ENCODE results near the gene PTTG2. TPM values are rescaled to one million over a fixed set of nuclear protein-coding genes. Genes with fewer than 3 reads are reported as not detected.

PTTG2 gene
- total and polyA plus RNA-seq, 2 experiments from 2014 or later, result 1.1 TPM; not detected in 1

DNA sequence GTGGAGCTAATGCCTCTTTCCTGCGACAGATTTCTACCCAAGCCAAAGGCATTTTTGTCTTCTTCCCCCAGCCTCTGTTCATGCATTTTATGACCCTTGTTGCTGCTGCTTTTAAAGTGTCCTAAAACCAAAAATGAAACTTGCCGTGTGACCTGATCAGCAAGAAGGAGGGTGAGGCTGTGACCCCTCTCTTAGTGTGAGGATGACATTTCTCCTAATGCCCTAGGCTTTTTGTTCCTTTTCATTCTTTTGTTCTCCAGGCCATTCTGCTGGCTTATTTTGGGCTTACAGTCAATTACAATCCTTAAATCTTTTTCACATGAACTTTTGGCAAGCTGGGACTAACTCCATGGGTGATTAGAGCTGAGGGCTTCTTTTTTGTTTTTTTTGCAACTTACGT is 34.4 kb downstream of the PTTG2 start:
- Mint-ChIP-seq H3K27me3 (ENCODE audit: insufficient read depth, low read depth, poor library complexity) (peaks cover 6% of the 10 kb centered on the region), H3K27ac (peak overlapping the region; percentile 56), H3K36me3 (ENCODE audit: low read depth) (peaks cover 4% of the 10 kb centered on the region; the same call in 2 of the 3 replicates), H3K4me3 (no peak overlapping the region), H3K9me3 (peaks cover 3% of the 10 kb centered on the region; the same call in 2 of the 3 replicates), H3K4me1 (peaks cover 59% of the 10 kb centered on the region)
- ATAC-seq (no peak; the same call in 2 of the 3 replicates), DNase-seq (ENCODE audit: low spot score) (no peak)
- Histone ChIP-seq H3K79me2 (replicated peaks; ENCODE audit: insufficient read depth) (peaks cover 88% of the 10 kb centered on the region), H3K27me3 (ENCODE audit: insufficient read depth) (no peaks in the 10 kb centered on the region), H4K20me1 (replicated peaks; ENCODE audit: insufficient read depth) (no peaks in the 10 kb centered on the region), H3K4me2 (0 out of 2 replicates have a peak overlapping the region, but pooled peaks have one; percentile 25), H3K4me1 (ENCODE audit: insufficient read depth) (peaks cover 34% of the 10 kb centered on the region), H2AFZ (no peak overlapping the region), H3F3A (replicated peaks; ENCODE audit: low read depth) (no peaks in the 10 kb centered on the region), H3K27ac (ENCODE audit: low read depth) (peak overlapping the region; percentile 60), H3K9me2 (ENCODE audit: insufficient read depth) (no peaks in the 10 kb centered on the region), H3K36me3 (ENCODE audit: insufficient read depth) (no peaks in the 10 kb centered on the region), H3K4me3 (no peak overlapping the region)
- no peak for TF ChIP-seq ZNF114 (CRISPR knock-in tag; IDR thresholded peaks at IDR 0.05)
- TF ChIP-seq, protein P1, sequence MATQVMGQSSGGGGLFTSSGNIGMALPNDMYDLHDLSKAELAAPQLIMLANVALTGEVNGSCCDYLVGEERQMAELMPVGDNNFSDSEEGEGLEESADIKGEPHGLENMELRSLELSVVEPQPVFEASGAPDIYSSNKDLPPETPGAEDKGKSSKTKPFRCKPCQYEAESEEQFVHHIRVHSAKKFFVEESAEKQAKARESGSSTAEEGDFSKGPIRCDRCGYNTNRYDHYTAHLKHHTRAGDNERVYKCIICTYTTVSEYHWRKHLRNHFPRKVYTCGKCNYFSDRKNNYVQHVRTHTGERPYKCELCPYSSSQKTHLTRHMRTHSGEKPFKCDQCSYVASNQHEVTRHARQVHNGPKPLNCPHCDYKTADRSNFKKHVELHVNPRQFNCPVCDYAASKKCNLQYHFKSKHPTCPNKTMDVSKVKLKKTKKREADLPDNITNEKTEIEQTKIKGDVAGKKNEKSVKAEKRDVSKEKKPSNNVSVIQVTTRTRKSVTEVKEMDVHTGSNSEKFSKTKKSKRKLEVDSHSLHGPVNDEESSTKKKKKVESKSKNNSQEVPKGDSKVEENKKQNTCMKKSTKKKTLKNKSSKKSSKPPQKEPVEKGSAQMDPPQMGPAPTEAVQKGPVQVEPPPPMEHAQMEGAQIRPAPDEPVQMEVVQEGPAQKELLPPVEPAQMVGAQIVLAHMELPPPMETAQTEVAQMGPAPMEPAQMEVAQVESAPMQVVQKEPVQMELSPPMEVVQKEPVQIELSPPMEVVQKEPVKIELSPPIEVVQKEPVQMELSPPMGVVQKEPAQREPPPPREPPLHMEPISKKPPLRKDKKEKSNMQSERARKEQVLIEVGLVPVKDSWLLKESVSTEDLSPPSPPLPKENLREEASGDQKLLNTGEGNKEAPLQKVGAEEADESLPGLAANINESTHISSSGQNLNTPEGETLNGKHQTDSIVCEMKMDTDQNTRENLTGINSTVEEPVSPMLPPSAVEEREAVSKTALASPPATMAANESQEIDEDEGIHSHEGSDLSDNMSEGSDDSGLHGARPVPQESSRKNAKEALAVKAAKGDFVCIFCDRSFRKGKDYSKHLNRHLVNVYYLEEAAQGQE (IDR thresholded peaks at IDR 0.05; ENCODE audit: unreplicated experiment), result no peak

DNA sequence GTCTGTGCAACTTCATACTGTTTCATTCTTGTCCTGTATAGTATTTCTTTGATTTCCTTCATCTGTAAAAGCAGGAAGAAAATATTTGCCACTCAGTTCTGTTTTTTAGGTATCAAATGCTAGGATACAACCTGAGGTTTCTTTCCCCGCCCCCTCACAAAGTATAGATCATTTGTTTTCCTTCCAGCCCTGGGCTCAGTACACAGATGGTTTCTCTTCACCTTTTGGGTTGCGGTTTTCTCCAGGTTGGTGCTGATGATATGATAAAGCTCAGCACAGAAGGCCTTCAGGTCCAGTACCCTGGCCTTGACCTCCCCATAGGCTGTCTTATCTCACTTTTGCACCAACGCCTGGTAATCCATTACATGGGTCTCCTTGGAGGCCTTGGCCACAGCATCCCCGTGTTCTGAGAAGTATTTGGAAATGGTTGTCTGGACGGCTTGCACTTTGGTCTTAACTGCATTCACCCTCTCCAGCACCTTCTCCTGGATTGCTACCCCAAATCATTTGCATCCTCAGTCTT is 35.2 kb downstream of the PTTG2 start:
- Histone ChIP-seq H2AFZ (no peak overlapping the region), H3K4me2 (no peak overlapping the region), H3K27me3 (ENCODE audit: insufficient read depth) (no peaks in the 10 kb centered on the region), H3F3A (replicated peaks; ENCODE audit: low read depth) (no peaks in the 10 kb centered on the region), H3K36me3 (ENCODE audit: insufficient read depth) (no peaks in the 10 kb centered on the region), H3K4me1 (ENCODE audit: insufficient read depth) (peaks cover 26% of the 10 kb centered on the region), H4K20me1 (replicated peaks; ENCODE audit: insufficient read depth) (no peaks in the 10 kb centered on the region), H3K9me2 (ENCODE audit: insufficient read depth) (no peaks in the 10 kb centered on the region), H3K4me3 (no peak overlapping the region), H3K79me2 (replicated peaks; ENCODE audit: insufficient read depth) (peaks cover 88% of the 10 kb centered on the region), H3K27ac (ENCODE audit: low read depth) (0 out of 2 replicates have a peak overlapping the region, but pooled peaks have one; percentile 60)
- H3K36me3 Mint-ChIP-seq (ENCODE audit: low read depth), result peaks cover 4% of the 10 kb centered on the region; the same call in 2 of the 3 replicates
- H3K4me3 Mint-ChIP-seq, result no peak overlapping the region
- ATAC-seq (no peak), DNase-seq (ENCODE audit: low spot score) (no peak)
- no peak overlapping the region; the same call in 1 of the 2 replicates for H3K27ac Mint-ChIP-seq
- H3K9me3 Mint-ChIP-seq, result peaks cover 3% of the 10 kb centered on the region; the same call in 2 of the 3 replicates
- peaks cover 6% of the 10 kb centered on the region for H3K27me3 Mint-ChIP-seq (ENCODE audit: insufficient read depth, low read depth, poor library complexity)
- H3K4me1 Mint-ChIP-seq, result peaks cover 61% of the 10 kb centered on the region
- TF ChIP-seq, protein P1 (IDR thresholded peaks at IDR 0.05; ENCODE audit: unreplicated experiment), result no peak
- TF ChIP-seq POLR2AphosphoS5 (IDR thresholded peaks at IDR 0.05; ENCODE audit: low read depth) (no peak), NANOG (IDR thresholded peaks at IDR 0.05; ENCODE audit: borderline replicate concordance) (no peak), STAT1 (IDR thresholded peaks at IDR 0.05; ENCODE audit: unreplicated experiment) (no peak)
- TF ChIP-seq, protein P2, sequence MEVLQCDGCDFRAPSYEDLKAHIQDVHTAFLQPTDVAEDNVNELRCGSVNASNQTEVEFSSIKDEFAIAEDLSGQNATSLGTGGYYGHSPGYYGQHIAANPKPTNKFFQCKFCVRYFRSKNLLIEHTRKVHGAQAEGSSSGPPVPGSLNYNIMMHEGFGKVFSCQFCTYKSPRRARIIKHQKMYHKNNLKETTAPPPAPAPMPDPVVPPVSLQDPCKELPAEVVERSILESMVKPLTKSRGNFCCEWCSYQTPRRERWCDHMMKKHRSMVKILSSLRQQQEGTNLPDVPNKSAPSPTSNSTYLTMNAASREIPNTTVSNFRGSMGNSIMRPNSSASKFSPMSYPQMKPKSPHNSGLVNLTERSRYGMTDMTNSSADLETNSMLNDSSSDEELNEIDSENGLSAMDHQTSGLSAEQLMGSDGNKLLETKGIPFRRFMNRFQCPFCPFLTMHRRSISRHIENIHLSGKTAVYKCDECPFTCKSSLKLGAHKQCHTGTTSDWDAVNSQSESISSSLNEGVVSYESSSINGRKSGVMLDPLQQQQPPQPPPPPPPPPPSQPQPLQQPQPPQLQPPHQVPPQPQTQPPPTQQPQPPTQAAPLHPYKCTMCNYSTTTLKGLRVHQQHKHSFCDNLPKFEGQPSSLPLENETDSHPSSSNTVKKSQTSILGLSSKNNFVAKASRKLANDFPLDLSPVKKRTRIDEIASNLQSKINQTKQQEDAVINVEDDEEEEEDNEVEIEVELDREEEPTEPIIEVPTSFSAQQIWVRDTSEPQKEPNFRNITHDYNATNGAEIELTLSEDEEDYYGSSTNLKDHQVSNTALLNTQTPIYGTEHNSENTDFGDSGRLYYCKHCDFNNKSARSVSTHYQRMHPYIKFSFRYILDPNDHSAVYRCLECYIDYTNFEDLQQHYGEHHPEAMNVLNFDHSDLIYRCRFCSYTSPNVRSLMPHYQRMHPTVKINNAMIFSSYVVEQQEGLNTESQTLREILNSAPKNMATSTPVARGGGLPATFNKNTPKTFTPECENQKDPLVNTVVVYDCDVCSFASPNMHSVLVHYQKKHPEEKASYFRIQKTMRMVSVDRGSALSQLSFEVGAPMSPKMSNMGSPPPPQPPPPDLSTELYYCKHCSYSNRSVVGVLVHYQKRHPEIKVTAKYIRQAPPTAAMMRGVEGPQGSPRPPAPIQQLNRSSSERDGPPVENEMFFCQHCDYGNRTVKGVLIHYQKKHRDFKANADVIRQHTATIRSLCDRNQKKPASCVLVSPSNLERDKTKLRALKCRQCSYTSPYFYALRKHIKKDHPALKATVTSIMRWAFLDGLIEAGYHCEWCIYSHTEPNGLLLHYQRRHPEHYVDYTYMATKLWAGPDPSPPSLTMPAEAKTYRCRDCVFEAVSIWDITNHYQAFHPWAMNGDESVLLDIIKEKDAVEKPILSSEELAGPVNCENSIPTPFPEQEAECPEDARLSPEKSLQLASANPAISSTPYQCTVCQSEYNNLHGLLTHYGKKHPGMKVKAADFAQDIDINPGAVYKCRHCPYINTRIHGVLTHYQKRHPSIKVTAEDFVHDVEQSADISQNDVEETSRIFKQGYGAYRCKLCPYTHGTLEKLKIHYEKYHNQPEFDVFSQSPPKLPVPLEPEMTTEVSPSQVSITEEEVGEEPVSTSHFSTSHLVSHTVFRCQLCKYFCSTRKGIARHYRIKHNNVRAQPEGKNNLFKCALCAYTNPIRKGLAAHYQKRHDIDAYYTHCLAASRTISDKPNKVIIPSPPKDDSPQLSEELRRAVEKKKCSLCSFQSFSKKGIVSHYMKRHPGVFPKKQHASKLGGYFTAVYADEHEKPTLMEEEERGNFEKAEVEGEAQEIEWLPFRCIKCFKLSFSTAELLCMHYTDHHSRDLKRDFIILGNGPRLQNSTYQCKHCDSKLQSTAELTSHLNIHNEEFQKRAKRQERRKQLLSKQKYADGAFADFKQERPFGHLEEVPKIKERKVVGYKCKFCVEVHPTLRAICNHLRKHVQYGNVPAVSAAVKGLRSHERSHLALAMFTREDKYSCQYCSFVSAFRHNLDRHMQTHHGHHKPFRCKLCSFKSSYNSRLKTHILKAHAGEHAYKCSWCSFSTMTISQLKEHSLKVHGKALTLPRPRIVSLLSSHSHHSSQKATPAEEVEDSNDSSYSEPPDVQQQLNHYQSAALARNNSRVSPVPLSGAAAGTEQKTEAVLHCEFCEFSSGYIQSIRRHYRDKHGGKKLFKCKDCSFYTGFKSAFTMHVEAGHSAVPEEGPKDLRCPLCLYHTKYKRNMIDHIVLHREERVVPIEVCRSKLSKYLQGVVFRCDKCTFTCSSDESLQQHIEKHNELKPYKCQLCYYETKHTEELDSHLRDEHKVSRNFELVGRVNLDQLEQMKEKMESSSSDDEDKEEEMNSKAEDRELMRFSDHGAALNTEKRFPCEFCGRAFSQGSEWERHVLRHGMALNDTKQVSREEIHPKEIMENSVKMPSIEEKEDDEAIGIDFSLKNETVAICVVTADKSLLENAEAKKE (CRISPR knock-in tag; IDR thresholded peaks at IDR 0.05), result no peak
